NT2/D1 (cell line): ENCODE measurements around the gene CD300C.
"Not testable (repeated sequence)": the region's sequence is repeated elsewhere in the genome, so short reads cannot be mapped to it uniquely, and the experiment has no call there.

Experiments
- DNase-seq: peaks from one replicate; pipeline ENCODE4 v3.0.0-alpha.2; 2011; ENCODE audit warnings: low read depth, low spot score
- H3K27me3 ChIP-seq: 2 replicates; pipeline ENCODE4 v1.6.0; 2011; ENCODE audit warnings: mild to moderate bottlenecking; ENCODE audit not compliant: insufficient read length, insufficient read depth
- H3K36me3 ChIP-seq: 2 replicates; pipeline ENCODE4 v1.6.1; 2011; ENCODE audit warnings: mild to moderate bottlenecking, low read length, mixed read lengths; ENCODE audit not compliant: insufficient read depth, insufficient read length
- H3K4me1 ChIP-seq: 2 replicates; pipeline ENCODE4 v1.5.1; 2011; ENCODE audit not compliant: insufficient read depth, insufficient read length
- H3K4me3 ChIP-seq: 2 replicates; pipeline ENCODE4 v1.5.1; 2011; ENCODE audit warnings: low read depth; ENCODE audit not compliant: insufficient read length
- H3K9ac ChIP-seq: 2 replicates; pipeline ENCODE4 v1.6.0; 2011; ENCODE audit warnings: low read depth; ENCODE audit not compliant: insufficient read length
- H3K9me3 ChIP-seq: 2 replicates; pipeline ENCODE4 v1.5.1; 2011; ENCODE audit warnings: mild to moderate bottlenecking, low read length; ENCODE audit not compliant: insufficient read depth
- SUZ12 ChIP-seq: IDR thresholded peaks from 2 replicates; pipeline ENCODE4 v1.6.1; 2011; ENCODE audit not compliant: insufficient read length, insufficient read depth; ENCODE audit errors: extremely low read depth
- YY1 ChIP-seq: IDR thresholded peaks from 2 replicates; pipeline ENCODE4 v1.6.1; 2011; ENCODE audit not compliant: insufficient read length, insufficient read depth
- ZNF274 ChIP-seq: IDR thresholded peaks from 2 replicates; pipeline ENCODE4 v1.6.1; 2011; ENCODE audit warnings: mild to moderate bottlenecking, low read depth, low read length

Gene CD300C

DNA sequence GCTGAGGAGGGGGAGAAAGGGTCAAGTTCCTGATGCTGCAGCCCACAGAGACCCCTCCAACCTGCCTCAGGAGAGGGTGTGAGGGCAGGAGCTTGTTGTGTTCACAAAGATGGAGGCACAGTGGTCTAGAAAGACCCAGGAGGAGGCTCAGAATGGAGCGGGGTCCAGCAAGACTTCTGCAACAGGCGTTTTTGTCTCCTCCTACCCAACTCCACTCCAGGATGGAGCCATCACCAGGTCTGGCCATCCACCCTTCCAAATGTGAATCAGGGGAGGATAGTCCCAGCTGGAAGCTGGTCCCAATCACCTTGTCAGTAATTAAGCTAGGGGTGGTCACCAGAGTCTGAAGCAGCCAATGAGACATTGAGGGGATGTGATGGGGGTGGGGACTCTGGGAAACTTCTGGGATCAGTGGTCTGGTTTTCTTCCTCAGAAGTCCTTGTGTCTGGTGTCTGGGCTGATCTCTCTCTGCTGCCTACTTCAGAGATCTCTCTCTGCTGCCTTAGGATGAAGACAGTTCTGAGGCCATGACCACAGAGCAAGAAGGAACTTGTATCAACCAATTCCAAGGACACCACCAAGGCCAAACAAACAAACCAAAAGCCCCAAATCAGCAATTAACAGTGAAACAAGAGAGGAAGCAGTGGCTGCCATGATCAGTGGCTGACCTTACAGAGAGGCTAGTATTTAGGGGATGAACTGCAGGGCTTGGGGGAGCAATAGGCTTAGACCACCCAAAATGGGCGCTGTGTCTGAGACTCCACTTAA is 29.2 kb downstream of the CD300C start:
- TF ChIP-seq ZNF274 (no peak), SUZ12 (no peak), YY1 (no peak)
- peaks cover 16% of the 10 kb centered on the region for H3K9me3 ChIP-seq
- peaks cover 3% of the 10 kb centered on the region for H3K27me3 ChIP-seq
- H3K4me1 ChIP-seq: no peaks in the 10 kb centered on the region
- H3K4me3 ChIP-seq: no peak overlapping the region
- H3K9ac ChIP-seq: no peak overlapping the region
- H3K36me3 ChIP-seq: no peaks in the 10 kb centered on the region
- DNase-seq: no peak

DNA sequence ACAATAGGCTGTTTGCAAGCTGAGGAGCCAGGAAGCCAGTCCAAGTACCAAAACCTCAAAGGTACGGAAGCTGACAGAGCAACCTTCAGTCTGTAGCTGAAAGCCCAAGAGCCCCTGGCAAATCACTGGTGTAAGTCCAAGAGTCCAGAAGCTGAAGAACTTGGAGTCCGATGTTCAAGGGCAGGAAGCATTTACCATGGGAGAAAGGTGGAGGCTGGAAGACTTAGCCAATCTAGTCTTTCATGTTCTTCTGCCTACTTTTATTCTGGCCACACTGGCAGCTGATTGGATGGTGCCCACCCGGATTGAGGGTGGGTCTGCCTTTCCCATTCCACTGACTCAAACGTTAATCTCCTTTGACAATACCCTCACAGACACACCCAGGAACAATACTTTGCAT is 30.0 kb downstream of the CD300C start:
- TF ChIP-seq SUZ12: no peak
- TF ChIP-seq ZNF274: no peak
- TF ChIP-seq YY1: no peak
- no peaks in the 10 kb centered on the region for H3K4me1 ChIP-seq
- peaks cover 16% of the 10 kb centered on the region for H3K9me3 ChIP-seq
- H3K36me3 ChIP-seq: no peaks in the 10 kb centered on the region
- H3K27me3 ChIP-seq: peaks cover 3% of the 10 kb centered on the region
- DNase-seq: no peak
- H3K9ac ChIP-seq: no peak overlapping the region
- H3K4me3 ChIP-seq: no peak overlapping the region

DNA sequence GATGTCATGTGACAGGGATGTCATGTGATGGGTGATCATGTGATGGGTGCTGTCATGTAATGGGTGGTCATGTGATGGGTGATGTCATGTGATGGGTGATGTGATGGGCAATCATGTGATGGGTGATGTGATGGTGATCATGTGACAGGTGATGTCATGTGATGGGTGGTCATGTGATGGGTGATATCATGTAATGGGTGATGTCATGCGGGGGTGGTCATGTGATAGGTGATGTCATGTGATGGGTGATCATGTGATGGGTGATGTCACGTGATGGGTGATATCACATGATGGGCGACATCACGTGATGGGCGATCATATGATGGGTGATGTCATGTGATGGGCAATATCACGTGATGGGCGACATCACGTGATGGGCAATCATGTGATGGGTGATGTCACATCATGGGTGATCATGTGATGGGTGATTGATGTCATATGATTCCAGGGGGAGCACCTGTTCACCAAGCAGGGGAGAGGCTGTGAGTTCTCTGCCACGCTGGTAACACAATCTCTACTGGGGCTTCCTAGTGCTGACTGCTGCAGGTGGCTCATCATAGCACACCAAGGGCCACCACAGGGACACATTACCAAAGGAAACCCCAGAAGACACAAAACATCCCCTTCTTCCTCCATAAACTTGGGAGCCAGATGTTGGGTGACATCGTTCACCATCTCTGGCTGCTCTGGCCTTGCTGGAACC is 31.1 kb downstream of the CD300C start:
- H3K27me3 ChIP-seq: peaks cover 3% of the 10 kb centered on the region
- TF ChIP-seq YY1 (no peak), ZNF274 (no peak), SUZ12 (no peak)
- H3K4me1 ChIP-seq: no peaks in the 10 kb centered on the region
- no peak for DNase-seq
- peaks cover 16% of the 10 kb centered on the region for H3K9me3 ChIP-seq
- H3K9ac ChIP-seq: no peak overlapping the region
- H3K36me3 ChIP-seq: no peaks in the 10 kb centered on the region
- H3K4me3 ChIP-seq: no peak overlapping the region

DNA sequence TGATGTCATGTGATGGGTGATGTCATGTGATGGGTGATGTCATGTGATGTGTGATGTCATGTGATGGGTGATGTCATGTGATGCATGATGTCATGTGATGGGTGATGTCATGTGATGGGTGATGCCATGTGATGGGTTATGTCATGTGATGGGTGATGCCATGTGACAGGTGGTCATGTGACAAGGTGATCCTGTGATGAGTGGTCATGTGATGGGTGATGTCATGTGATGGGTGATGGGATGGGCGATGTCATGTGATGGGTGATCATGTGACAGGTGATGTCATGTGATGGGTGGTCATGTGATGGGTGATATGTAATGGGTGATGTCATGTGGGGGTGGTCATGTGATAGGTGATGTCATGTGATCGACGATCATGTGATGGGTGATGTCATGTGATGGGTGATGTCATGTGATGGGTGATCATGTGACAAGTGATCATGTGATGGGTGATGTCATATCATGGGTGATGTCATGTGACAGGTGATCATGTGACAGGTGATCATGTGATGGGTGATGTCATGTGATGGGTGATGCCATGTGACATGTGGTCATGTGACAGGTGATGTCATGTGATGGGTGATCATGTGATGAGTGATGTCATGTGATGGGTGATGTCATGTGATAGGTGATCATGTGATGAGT is 31.8 kb downstream of the CD300C start:
- no peak overlapping the region for H3K9ac ChIP-seq
- no peak for DNase-seq
- TF ChIP-seq YY1 (no peak), SUZ12 (no peak), ZNF274 (no peak)

DNA sequence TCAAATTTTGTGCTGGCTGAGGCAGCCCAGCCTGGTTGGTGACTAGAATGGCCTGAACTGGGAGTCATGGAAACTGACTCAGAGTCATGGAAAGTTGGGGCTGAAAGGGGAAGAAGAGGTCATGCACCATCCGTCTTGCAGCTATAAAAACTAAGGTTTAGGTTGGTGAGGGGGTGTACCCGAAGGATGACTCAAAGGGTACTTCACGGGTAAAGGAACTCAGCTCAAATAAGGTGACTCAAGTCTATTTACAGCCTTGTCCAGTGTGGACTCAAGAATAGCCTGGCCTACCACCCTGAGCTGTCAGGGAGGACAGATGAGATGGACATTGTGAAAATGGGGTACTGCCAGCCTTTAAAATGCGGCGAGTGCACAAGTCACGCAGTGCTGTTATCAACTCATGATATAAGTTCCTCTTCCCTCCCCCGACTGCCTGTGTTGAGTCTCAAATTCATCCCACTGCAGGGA is 33.3 kb downstream of the CD300C start:
- Histone ChIP-seq H3K9me3 (peaks cover 16% of the 10 kb centered on the region), H3K4me3 (no peak overlapping the region), H3K4me1 (no peaks in the 10 kb centered on the region), H3K9ac (no peak overlapping the region), H3K27me3 (peaks cover 3% of the 10 kb centered on the region), H3K36me3 (no peaks in the 10 kb centered on the region)
- TF ChIP-seq YY1 (no peak), ZNF274 (no peak), SUZ12 (no peak)
- no peak for DNase-seq

More for the DNA sequence above, 31.8 kb downstream of the CD300C start:
- Histone ChIP-seq H3K4me3 (no peak overlapping the region), H3K27me3 (peaks cover 3% of the 10 kb centered on the region), H3K4me1 (no peaks in the 10 kb centered on the region), H3K9me3 (peaks cover 16% of the 10 kb centered on the region), H3K36me3 (no peaks in the 10 kb centered on the region)

DNA sequence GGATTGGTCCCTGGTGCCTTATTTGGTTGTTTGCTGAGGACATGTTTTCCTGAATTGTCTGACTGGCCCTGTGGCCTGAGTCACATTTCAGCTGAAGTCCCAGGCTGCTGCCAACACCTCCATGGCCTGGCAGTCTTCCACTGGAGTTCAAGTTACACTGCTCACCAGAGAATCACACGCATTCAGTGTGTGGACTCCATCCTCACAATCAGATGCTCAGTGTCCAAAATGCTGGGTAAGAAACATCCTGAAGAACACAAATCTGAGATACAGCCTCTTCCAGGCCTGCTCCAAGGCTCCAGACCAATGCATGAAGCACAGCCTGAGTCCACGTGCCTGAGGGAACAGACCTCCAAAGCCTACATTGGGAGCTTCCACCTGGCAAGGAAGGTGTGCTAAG is 33.9 kb downstream of the CD300C start:
- Histone ChIP-seq H3K9ac (no peak overlapping the region), H3K4me3 (no peak overlapping the region), H3K9me3 (peaks cover 16% of the 10 kb centered on the region), H3K36me3 (no peaks in the 10 kb centered on the region), H3K4me1 (no peaks in the 10 kb centered on the region), H3K27me3 (peaks cover 3% of the 10 kb centered on the region)
- no peak for DNase-seq
- TF ChIP-seq SUZ12 (no peak), ZNF274 (no peak), YY1 (no peak)

DNA sequence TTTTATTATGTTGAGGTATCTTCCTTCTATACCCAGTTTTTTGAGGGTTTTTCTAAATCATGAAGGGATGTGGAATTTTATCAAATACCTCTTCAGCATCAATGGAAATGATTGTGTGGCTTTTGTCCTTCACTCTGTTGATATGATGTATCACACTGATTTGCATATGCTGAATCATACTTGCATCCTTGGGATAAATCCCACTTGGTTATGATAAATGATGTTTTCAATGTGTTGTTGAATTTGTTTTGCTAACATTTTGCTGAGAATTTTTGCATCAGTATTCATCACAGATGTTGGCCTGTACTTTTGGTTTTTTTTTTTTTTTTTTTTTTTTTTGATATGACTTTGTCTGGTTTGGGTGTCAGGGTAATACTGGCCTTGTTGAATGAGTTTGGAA is 37.8 kb downstream of the CD300C start:
- Histone ChIP-seq H3K27me3 (peaks cover 3% of the 10 kb centered on the region), H3K36me3 (no peaks in the 10 kb centered on the region), H3K4me3 (no peak overlapping the region), H3K9ac (no peak overlapping the region), H3K9me3 (no peaks in the 10 kb centered on the region), H3K4me1 (no peaks in the 10 kb centered on the region)
- DNase-seq: no peak
- TF ChIP-seq SUZ12 (no peak), ZNF274 (no peak), YY1 (no peak)

DNA sequence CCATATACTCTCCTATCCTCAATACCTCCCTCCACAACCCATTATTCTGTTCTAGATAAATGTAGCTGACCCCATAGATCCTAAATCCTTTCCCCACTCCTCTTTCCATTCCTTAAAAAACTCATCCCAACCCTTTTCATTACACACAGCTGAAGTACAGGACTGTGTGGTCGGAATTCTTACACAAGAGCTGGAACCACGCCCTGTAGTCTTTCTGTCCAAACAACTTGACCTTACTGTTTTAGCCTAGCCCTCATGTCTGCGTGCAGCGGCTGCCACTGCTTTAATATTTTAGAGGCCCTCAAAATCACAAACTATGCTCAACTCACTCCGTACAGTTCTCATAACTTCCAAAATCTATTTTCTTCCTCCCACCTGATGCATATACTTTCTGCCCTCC is 42.0 kb downstream of the CD300C start:
- not testable (repeated sequence) for H3K9me3 ChIP-seq, H3K4me1 ChIP-seq, H3K27me3 ChIP-seq, DNase-seq, H3K9ac ChIP-seq, H3K4me3 ChIP-seq, H3K36me3 ChIP-seq
